ENCODE data around the gene TLX3.
A peak's percentile ranks its signal among the peaks of the same experiment; 100 is the strongest.
"Not testable (repeated sequence)": the region's sequence is repeated elsewhere in the genome, so short reads cannot be mapped to it uniquely, and the experiment has no call there.

The TLX3 gene

DNA sequence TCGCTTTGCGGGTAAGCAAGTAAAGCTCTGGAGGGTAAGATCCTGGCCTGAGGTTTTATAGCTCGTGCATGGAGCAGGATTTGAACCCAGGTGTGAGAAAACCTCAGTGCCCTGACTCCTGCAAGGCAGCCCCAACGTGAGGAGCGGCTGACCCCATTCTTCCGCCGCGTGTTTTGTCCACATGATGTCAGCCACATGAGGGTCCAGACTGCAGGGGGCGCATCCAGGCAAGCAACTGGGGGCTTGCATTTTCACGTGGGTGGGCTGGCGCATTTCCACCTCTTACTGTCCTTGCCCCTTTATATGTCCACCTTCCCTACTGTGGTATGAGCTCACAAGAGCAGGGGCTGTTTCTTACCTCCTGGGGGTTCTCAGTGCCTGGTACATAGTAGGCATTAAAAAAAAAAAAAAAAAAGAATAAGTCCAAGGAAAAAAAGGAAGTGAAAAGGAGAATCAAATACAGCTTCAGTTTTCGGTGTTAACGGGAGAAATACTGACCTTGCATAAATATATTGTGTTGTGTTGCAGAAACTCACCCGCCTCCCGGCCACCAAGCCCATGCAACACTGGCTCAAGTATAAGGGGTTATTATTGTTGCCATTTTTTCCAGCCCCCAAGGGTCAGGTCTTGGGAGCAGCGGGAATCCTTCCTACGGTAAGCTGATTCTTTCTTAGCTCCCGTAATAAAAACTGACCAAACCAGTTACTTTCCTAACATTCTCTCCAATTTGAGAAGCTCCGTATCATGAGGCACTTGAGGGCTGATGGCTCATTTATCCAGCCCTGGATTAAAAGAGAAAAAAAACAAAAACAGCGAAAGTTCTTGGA is 15.0 kb downstream of the TLX3 start:
- DNase-seq (ENCODE audit: low spot score) = no peak

DNA sequence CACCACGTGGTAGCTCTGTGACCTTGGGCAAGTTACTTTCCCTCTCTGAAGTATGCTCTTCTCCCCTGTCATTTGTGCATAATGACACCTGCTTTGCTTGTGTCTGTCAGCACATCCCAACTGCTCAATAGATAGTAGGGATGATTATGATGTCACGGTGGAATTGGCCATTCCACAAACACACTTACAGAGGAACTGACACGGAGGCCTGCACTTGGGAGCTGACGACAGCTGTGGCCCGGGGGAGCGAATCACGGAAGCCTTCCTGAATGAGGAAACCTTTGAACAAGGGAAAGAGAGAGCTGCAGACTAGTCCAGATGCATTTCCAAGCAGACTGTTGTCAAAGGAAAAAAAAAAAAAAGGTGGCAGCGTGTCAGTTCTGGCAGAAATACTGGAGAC is 21.0 kb downstream of the TLX3 start:
- no peak for DNase-seq (ENCODE audit: low spot score)

DNA sequence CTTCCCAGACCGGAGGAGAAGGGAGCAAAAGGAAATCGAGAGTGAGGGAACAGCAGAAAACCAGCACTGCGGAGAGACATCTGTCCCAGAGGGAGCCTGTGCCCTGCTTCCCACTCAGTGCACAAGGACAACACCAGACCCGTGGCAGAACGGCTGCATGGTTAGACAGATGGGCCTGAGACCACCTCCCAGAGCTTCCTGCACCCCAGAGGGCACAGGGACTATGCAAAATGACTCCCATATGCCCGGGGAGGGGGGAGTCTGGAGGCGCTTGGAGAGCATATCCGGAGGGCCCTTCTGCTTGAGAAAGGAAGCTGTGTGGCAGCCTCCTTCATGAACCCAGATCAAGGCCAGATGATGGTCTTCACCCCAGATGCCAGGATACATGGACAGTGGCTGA is 26.6 kb downstream of the TLX3 start:
- DNase-seq (ENCODE audit: low spot score) = no peak

DNA sequence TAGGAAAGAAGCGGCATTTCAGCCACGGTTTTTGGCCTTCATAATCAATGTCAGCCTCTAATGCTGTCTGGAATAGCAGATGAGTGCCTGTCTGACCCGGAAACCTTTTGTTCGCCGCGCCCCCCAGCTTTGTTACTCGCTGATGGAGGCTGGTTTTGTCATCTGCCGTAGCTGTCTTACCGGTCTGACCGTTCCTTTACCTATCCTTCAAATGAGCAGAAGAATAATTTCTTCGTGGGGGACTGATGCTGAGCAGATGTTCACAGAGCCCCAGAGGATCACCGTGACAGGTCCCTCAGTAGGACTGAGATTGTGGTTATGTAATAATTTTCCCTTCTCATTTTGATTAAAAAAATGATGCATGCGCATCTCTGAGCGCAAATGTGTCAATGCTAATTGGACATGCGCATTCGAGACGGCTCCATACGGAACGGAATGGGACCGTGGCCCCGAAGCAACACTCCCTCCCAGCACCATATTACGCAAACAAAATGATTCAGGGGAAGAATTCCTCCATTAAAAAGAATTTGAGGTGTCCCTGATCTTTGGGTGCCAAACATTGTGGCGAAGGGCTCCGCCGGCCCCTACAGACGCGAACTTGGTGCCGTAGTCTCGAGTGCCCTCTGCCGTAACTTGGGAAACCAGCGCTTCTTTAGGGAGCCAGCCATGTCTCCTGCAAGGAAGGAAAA is 27.6 kb downstream of the TLX3 start:
- DNase-seq (ENCODE audit: low spot score) = no peak

DNA sequence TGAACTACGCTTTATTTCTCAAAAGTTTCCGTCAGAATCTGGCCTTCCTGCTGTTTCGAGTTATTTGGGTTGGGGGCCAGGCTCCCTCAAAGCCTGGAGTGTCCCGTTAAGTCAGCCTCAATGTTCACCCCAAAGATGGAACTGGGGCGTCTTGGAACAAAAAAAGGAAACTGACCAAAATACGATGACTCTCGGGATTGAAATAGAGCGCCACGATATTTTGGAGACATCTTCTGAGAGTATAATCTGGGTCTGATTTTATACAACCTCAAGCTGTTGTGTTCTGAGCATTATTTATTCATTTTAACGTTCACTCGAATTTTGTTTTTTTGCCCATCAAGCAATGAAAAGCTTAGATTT is 28.1 kb downstream of the TLX3 start:
- no peak for DNase-seq (ENCODE audit: low spot score)

DNA sequence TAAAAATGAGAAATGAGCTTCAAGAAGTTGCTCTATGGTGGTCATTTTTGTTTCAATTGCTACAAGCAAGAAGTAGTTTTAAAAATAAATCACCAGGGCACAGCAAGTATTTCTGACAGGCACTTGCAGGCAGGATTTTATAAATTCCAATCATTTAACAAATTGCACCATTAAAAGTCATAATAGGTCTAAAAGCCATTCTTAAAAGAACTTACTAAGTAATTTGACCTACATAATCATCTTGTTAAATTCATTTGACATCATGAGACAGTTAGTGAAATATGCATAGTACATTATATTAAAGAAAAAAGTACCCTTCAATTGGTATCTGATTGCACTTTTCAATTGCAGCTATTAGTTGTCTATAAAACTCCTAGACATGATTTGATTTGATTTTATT is 31.0 kb downstream of the TLX3 start:
- no peak for DNase-seq (ENCODE audit: low spot score)

DNA sequence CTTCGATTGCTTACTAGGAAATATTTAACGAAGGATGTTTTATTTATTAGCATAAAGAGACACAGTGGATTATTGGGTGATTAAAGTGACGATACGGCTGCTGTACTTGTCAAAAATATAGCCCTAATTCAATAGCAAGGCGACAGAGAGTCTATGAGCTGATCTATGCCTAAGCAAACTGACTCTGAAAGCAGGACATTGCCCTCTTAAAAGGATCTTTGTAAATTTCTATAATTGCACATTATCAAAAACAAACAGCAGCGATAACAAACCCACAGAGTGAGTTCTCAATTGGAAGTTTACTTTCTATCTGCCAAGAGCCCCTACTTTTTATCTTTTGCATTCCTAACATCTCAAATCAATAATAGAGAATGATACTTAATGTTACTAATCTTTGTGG is 31.4 kb downstream of the TLX3 start:
- DNase-seq (ENCODE audit: low spot score) = no peak

DNA sequence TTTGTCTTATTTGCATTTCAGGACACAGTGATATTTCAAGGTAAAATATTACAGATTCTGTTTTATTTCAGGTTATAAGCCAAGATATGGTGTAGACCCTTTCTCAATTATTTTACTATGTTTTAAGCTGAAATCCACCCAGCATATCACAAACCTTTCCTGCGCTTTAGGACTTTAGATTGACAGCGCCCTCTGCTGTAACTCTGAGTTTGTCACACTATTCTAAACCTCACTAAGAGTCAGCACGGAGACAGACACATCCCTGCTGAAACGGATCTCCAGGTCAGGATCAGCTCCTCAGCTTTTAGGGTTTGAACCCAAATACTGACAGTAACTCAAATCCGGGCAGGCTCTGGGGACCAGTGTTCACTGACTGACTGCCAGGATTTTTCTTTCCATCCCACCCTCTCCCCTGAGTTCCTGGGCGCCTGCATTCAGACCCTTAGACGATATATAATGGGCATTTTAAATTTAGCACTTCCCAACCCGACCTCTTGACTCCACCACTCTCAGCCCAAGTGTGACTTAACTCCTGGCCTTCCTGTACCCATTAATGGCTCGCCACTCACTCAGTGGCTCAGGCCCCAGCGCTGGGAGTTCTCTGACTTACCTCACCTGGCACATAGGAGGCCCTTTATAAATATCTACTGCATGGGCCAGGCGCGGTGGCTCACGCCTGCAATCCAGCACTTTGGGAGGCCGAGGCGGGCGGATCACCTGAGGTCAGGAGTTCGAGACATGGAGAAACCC is 33.5 kb downstream of the TLX3 start:
- peak; percentile 17 for DNase-seq (ENCODE audit: low spot score)

DNA sequence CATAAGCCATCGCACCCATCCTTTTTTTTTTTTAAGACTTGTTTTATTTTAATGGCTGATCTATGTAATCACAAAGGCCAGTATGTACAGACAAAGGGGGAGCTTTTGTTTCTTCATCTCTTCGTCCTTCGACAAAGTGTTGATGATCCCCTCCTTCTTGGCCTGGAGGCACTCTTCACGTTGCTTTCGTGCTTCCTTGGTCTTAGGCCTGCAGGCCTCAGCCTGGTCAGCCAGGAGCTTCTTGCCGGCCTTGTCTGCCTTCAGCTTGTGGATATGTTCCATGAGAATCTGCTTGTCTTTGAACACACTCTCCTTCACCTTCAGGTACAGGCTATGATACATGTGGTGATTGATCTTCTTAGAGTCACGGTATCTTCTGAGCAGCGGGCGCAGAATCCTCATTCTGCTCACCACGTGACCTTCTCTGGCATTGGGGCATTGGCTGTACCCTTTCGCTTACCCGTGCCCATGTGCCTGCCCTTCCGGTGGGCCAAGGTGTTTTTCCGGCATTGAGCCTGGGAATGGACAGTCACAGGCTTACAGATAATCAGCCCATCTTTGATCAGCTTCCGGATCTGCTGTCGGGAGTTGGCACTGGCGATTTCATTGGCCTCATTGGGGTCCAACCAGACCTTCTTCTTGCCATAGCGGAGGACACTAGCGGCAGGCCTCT is 36.0 kb downstream of the TLX3 start:
- DNase-seq (ENCODE audit: low spot score) = no peak

DNA sequence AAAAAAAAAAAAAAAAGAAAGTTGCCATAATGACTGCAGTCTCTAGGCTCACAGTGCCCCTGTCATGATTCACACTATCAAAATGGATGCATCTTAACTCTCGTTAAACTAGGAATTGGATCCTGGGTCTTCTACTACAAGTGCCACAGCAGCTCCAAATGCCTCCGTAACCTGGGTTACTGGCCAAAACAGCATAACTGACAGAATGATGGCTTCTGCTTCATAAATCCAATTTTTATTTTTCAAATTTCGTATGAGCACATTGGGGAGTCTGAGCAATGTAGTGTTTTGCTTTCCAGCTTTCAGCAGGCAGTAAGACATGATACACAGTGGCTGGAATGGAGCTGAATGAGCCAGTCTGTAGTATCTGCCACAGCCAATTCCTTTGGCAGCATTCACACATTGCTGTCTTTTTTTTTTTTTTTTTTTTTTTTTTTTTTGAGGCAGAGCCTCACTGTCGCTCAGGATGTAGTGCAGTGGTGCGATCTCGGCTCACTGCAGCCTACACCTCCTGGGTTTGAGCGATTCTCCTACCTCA is 42.6 kb downstream of the TLX3 start:
- DNase-seq (ENCODE audit: low spot score) = no peak

DNA sequence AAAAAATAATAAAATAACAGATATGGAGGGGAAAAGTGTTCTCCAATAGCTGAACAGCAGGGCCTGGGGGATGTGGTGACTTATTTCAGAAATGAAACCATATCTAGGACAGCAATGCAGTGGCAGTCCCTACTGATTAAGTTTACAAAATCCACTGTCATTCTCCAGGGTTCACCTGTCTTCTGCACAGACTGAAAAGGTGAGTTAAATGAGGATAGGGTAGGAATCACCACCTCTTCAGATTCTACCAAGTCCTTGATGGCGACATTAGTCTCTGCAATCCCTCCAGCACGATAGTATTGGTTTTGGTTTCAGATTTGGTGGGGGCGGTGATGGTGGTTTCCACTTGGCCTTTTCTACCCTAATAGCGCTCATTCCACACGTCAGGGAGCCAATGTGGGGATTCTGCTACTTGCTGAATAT is 46.3 kb downstream of the TLX3 start:
- DNase-seq (ENCODE audit: low spot score) = no peak

DNA sequence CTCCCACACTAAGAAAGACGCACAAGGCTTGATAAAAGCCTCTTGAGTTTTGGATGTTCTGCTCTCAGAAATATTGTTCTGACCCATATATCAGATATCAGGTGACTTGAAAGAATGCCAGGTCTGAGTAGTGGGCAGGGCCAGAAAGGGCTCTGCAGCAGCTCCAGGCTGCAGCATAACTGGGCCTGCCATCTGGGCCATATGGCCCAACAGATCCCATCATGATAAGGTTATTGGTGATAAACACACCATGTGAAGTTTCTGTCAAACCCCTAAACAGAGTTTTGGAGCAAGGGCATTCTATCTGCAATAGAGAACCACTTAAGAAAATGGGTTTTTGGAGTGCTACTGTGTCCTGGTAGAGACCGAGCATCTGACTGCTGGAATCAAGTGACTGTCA is 48.8 kb downstream of the TLX3 start:
- DNase-seq (ENCODE audit: low spot score) = no peak

DNA sequence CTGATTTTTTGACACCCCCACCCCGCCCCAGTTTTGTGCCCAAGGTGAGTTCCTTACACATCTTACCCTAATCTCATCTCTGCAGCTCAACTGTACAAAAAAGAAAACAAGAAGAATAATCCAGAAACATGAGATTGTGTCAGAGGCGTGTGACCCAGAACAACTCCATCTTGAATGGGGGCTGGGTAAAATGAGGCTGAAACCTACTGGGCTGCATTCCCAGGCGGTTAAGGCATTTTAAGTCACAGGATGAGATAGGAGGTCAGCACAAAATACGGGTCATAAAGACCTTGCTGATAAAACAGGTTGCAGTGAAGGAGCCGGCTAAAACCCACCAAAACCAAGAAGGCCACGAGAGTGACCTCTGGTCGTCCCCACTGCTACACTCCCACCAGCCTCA is 52.1 kb downstream of the TLX3 start:
- not testable (repeated sequence) for DNase-seq (ENCODE audit: low spot score)
